ENCODE data around the gene AJM1.
A peak's percentile ranks its signal among the peaks of the same experiment; 100 is the strongest.

The AJM1 gene

GRCh38 chr9:136826703-136827582, 15.3 kb upstream of the AJM1 start:
- TF ChIP-seq, protein P1, sequence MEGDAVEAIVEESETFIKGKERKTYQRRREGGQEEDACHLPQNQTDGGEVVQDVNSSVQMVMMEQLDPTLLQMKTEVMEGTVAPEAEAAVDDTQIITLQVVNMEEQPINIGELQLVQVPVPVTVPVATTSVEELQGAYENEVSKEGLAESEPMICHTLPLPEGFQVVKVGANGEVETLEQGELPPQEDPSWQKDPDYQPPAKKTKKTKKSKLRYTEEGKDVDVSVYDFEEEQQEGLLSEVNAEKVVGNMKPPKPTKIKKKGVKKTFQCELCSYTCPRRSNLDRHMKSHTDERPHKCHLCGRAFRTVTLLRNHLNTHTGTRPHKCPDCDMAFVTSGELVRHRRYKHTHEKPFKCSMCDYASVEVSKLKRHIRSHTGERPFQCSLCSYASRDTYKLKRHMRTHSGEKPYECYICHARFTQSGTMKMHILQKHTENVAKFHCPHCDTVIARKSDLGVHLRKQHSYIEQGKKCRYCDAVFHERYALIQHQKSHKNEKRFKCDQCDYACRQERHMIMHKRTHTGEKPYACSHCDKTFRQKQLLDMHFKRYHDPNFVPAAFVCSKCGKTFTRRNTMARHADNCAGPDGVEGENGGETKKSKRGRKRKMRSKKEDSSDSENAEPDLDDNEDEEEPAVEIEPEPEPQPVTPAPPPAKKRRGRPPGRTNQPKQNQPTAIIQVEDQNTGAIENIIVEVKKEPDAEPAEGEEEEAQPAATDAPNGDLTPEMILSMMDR (conservative IDR thresholded peaks at IDR 0.05; ENCODE audit: low read depth) = no peak
- CTCF ChIA-PET = interaction anchor here (0.6 to 1.0 kb wide), 3 partner anchors 15 to 222 kb away, joined by 3 read pairs; no protein-coding TSS in a partner anchor
- no peak for DNase-seq (ENCODE audit: low spot score)
- POLR2A ChIA-PET (ENCODE audit: low non-redundant PET) = interaction anchor here (0.6 kb wide), 1 partner anchor 232 kb away, joined by 3 read pairs; no protein-coding TSS in a partner anchor
- peak overlapping the region; percentile 8; the same call in 1 of the 2 replicates for H3K27ac ChIP-seq

- POLR2A ChIA-PET (ENCODE audit: low non-redundant PET) = no interaction called here
- peak overlapping the region; percentile 8; the same call in 1 of the 2 replicates for H3K27ac ChIP-seq
- no peak for DNase-seq (ENCODE audit: low spot score)
- TF ChIP-seq, protein P1 (conservative IDR thresholded peaks at IDR 0.05; ENCODE audit: low read depth) = no peak
- CTCF ChIA-PET = no interaction called here
Measured at GRCh38 chr9:136827794-136828473, 14.3 kb upstream of the AJM1 start.

DNA sequence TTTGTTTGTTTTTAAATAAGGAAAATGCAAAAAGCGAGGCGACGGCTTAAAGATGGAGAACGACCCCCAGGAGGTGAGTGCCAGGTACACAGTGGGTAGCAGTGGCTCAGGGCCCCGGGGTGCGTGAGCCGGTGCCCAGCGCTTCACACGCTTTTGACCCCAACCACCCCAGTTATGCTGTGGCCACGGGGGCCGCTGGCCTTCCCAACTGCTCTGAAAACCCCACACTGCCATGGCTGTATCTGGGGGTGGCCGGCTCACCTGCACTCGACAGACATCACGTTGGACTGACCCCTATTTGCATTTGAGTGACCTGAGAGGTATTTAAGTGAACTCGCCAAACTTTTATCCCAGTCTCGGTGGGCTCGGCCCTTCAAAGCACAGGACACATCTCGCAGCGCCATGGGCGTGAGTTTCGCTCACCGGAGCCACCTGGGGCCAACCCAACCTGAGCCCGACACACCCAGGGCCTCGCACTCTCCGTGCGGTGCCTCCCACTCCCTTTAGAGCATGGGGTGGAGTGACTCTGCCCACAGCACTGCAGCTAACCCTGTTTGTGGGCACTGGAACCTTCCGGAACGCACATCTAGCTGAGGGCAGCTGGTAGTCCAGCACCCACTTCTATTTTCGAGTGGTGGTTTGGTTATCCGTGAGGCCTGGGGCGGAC, 13.7 kb upstream of the AJM1 start:
- POLR2A ChIA-PET (ENCODE audit: low non-redundant PET) = no interaction called here
- CTCF ChIA-PET = no interaction called here
- peak overlapping the region; percentile 8 for H3K27ac ChIP-seq
- no peak for DNase-seq (ENCODE audit: low spot score)
- TF ChIP-seq, protein P1 (conservative IDR thresholded peaks at IDR 0.05; ENCODE audit: low read depth) = no peak

GRCh38 chr9:136829412-136829811, 12.9 kb upstream of the AJM1 start:
- POLR2A ChIA-PET (ENCODE audit: low non-redundant PET) = no interaction called here
- CTCF ChIA-PET = interaction anchor here (1.0 kb wide), 1 partner anchor 115 kb away, joined by 3 read pairs; the partner anchor contains the start of gene FBXW5
- no peak for DNase-seq (ENCODE audit: low spot score)
- TF ChIP-seq, protein P1 (conservative IDR thresholded peaks at IDR 0.05; ENCODE audit: low read depth) = no peak
- H3K27ac ChIP-seq = peak overlapping the region; percentile 8; the same call in 1 of the 2 replicates

GRCh38 chr9:136829981-136830885, 12.0 kb upstream of the AJM1 start:
- ChIA-PET POLR2A (ENCODE audit: low non-redundant PET) (no interaction called here), CTCF (interaction anchor here (1.0 kb wide), 1 partner anchor 114 kb away, joined by 3 read pairs; the partner anchor contains the start of gene FBXW5)
- H3K27ac ChIP-seq = peak overlapping the region; percentile 3; the same call in 1 of the 2 replicates

More at GRCh38 chr9:136829981-136830885, 12.0 kb upstream of the AJM1 start:
- TF ChIP-seq, protein P1 (conservative IDR thresholded peaks at IDR 0.05; ENCODE audit: low read depth) = no peak
- no peak for DNase-seq (ENCODE audit: low spot score)

All from RWPE1 (cell line).